Measurements from ENCODE around the gene KLK4.

GRCh38 chr19:50861010-50861409 is 50.2 kb downstream of the KLK4 start:
- TF ChIP-seq ZNF425 (CRISPR knock-in tag; conservative IDR thresholded peaks at IDR 0.05) (no peak), PRRX2 (CRISPR knock-in tag; IDR thresholded peaks at IDR 0.05) (no peak), STAT6 (CRISPR knock-in tag; conservative IDR thresholded peaks at IDR 0.05; ENCODE audit: low read depth) (no peak), CREB1 (CRISPR knock-in tag; IDR thresholded peaks at IDR 0.05) (no peak), MAX (CRISPR knock-in tag; IDR thresholded peaks at IDR 0.05) (no peak), NR3C1 (CRISPR knock-in tag; conservative IDR thresholded peaks at IDR 0.05; ENCODE audit: low read depth) (no peak), ESRRA (CRISPR knock-in tag; IDR thresholded peaks at IDR 0.05; ENCODE audit: borderline replicate concordance) (no peak), SP1 (CRISPR knock-in tag; conservative IDR thresholded peaks at IDR 0.05) (no peak)
- TF ChIP-seq, protein P1, sequence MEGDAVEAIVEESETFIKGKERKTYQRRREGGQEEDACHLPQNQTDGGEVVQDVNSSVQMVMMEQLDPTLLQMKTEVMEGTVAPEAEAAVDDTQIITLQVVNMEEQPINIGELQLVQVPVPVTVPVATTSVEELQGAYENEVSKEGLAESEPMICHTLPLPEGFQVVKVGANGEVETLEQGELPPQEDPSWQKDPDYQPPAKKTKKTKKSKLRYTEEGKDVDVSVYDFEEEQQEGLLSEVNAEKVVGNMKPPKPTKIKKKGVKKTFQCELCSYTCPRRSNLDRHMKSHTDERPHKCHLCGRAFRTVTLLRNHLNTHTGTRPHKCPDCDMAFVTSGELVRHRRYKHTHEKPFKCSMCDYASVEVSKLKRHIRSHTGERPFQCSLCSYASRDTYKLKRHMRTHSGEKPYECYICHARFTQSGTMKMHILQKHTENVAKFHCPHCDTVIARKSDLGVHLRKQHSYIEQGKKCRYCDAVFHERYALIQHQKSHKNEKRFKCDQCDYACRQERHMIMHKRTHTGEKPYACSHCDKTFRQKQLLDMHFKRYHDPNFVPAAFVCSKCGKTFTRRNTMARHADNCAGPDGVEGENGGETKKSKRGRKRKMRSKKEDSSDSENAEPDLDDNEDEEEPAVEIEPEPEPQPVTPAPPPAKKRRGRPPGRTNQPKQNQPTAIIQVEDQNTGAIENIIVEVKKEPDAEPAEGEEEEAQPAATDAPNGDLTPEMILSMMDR (IDR thresholded peaks at IDR 0.05), result no peak
- TF ChIP-seq, protein P2, sequence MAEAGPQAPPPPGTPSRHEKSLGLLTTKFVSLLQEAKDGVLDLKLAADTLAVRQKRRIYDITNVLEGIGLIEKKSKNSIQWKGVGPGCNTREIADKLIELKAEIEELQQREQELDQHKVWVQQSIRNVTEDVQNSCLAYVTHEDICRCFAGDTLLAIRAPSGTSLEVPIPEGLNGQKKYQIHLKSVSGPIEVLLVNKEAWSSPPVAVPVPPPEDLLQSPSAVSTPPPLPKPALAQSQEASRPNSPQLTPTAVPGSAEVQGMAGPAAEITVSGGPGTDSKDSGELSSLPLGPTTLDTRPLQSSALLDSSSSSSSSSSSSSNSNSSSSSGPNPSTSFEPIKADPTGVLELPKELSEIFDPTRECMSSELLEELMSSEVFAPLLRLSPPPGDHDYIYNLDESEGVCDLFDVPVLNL (CRISPR knock-in tag; IDR thresholded peaks at IDR 0.05; ENCODE audit: borderline replicate concordance, low read depth), result no peak
- TF ChIP-seq, protein P3, sequence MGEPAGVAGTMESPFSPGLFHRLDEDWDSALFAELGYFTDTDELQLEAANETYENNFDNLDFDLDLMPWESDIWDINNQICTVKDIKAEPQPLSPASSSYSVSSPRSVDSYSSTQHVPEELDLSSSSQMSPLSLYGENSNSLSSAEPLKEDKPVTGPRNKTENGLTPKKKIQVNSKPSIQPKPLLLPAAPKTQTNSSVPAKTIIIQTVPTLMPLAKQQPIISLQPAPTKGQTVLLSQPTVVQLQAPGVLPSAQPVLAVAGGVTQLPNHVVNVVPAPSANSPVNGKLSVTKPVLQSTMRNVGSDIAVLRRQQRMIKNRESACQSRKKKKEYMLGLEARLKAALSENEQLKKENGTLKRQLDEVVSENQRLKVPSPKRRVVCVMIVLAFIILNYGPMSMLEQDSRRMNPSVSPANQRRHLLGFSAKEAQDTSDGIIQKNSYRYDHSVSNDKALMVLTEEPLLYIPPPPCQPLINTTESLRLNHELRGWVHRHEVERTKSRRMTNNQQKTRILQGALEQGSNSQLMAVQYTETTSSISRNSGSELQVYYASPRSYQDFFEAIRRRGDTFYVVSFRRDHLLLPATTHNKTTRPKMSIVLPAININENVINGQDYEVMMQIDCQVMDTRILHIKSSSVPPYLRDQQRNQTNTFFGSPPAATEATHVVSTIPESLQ (CRISPR knock-in tag; IDR thresholded peaks at IDR 0.05), result no peak
- TF ChIP-seq, protein P4, sequence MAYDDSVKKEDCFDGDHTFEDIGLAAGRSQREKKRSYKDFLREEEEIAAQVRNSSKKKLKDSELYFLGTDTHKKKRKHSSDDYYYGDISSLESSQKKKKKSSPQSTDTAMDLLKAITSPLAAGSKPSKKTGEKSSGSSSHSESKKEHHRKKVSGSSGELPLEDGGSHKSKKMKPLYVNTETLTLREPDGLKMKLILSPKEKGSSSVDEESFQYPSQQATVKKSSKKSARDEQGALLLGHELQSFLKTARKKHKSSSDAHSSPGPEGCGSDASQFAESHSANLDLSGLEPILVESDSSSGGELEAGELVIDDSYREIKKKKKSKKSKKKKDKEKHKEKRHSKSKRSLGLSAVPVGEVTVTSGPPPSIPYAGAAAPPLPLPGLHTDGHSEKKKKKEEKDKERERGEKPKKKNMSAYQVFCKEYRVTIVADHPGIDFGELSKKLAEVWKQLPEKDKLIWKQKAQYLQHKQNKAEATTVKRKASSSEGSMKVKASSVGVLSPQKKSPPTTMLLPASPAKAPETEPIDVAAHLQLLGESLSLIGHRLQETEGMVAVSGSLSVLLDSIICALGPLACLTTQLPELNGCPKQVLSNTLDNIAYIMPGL (CRISPR knock-in tag; IDR thresholded peaks at IDR 0.05), result no peak
- TF ChIP-seq, protein P5, sequence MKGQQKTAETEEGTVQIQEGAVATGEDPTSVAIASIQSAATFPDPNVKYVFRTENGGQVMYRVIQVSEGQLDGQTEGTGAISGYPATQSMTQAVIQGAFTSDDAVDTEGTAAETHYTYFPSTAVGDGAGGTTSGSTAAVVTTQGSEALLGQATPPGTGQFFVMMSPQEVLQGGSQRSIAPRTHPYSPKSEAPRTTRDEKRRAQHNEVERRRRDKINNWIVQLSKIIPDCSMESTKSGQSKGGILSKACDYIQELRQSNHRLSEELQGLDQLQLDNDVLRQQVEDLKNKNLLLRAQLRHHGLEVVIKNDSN (CRISPR knock-in tag; IDR thresholded peaks at IDR 0.05), result no peak
- TF ChIP-seq, protein P6, sequence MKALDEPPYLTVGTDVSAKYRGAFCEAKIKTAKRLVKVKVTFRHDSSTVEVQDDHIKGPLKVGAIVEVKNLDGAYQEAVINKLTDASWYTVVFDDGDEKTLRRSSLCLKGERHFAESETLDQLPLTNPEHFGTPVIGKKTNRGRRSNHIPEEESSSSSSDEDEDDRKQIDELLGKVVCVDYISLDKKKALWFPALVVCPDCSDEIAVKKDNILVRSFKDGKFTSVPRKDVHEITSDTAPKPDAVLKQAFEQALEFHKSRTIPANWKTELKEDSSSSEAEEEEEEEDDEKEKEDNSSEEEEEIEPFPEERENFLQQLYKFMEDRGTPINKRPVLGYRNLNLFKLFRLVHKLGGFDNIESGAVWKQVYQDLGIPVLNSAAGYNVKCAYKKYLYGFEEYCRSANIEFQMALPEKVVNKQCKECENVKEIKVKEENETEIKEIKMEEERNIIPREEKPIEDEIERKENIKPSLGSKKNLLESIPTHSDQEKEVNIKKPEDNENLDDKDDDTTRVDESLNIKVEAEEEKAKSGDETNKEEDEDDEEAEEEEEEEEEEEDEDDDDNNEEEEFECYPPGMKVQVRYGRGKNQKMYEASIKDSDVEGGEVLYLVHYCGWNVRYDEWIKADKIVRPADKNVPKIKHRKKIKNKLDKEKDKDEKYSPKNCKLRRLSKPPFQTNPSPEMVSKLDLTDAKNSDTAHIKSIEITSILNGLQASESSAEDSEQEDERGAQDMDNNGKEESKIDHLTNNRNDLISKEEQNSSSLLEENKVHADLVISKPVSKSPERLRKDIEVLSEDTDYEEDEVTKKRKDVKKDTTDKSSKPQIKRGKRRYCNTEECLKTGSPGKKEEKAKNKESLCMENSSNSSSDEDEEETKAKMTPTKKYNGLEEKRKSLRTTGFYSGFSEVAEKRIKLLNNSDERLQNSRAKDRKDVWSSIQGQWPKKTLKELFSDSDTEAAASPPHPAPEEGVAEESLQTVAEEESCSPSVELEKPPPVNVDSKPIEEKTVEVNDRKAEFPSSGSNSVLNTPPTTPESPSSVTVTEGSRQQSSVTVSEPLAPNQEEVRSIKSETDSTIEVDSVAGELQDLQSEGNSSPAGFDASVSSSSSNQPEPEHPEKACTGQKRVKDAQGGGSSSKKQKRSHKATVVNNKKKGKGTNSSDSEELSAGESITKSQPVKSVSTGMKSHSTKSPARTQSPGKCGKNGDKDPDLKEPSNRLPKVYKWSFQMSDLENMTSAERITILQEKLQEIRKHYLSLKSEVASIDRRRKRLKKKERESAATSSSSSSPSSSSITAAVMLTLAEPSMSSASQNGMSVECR (CRISPR knock-in tag; IDR thresholded peaks at IDR 0.05; ENCODE audit: borderline replicate concordance), result no peak

Measured in WTC11 (cell line).